HG03442 (cell line): Measurements from ENCODE around the gene MOGAT1.
"Not testable (repeated sequence)": the region's sequence is repeated elsewhere in the genome, so short reads cannot be mapped to it uniquely, and the experiment has no call there.

ENCODE experiments used
- ATAC-seq: cut with Tn5 transposase; IDR thresholded peaks from one replicate; pipeline ENCODE4 v1.9.1; 2021; ENCODE audit warnings: mild to moderate bottlenecking, moderate library complexity; ENCODE audit not compliant: unreplicated experiment

MOGAT1 gene

DNA sequence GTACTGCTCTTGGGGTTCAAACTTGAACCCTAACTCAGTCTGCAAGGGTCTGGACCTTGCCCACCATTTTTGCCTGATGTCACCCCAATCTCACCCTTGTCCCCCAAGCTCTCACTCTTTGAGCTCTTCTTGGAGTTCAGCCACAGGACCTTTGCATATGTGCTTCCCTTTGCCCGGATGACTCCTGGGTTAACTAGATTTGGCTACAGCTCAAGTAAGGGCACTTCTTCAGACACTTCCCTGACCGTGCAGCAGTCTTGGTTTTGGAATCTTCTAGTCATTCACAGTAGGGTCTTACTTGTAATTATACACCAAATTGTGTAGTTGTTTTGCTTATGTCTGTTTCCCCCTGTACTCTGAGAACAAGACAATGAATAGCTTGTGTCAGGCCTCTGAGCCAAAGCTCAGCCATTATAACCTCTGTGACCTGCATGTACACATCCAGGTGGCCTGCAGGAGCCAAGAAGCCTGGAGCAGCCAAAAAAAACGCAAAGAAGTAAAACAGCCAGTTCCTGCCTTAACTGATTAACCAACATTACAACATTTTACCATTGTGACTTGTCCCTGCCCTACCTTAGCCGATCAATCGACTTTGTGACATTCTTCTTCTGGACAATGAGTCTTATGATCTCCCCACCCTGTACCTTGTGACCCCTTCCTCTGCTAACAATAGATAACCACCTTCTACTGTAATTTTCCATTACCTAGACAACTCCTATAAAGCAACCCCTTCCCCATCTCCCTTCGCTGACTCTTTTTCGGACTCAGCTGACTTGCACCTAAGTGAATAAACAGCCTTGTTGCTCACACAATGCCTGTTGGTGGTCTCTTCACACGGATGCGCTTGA, 1.0 kb upstream of the MOGAT1 start:
- no peak for ATAC-seq

DNA sequence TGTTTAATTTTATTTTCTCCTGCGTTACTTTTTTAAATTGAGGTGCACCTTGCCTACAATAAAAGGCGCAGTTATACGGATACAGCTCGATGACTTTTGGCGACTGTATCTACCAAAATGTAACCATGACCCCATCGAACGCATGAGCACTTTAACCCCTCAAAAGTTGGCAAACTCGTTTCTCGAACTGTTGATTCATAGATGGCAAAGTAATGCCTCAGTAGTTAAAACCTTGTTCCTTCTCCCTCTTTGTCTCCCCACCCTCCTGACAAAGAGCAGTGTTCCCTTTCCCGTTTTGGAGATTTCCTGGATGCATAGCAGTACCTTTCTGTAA, 577 bp downstream of the MOGAT1 start:
- ATAC-seq = no peak

DNA sequence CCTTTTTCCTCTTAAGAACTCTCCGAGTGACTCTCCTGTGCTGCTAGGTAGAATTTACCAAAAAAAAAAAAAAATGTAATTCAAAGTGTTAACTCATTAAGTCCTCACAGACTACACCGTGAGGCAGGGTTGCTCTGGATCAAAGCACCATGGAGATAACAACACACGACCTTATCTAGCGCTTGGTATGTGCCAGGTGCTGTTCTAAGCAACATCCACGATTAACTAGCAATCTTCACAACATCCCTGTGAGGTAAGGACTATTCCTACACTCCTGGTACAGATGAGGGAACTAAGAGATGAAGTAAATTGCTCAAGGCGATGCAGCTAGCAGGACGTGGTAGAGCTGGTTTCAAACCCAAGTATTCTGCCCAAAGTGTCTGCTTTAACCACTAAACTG, 1.8 kb downstream of the MOGAT1 start:
- no peak for ATAC-seq

DNA sequence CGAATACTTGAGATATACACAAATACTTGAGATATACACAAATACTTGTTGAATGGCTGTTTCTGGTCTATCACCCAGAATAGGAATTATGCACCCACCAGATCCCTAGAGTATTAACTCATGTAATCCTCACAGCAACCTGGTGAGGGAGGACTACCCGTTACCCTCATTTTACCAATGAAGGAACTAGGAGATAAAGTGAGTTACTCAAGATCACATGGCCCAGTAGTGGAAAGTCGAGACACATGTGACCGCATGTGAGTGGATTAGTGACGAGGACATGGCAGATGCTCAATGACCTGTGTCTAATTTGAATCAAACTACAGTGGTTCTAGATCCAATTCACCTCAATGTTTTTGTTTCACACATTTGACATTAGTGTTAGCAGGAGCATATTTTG, 2.4 kb downstream of the MOGAT1 start:
- ATAC-seq = no peak

DNA sequence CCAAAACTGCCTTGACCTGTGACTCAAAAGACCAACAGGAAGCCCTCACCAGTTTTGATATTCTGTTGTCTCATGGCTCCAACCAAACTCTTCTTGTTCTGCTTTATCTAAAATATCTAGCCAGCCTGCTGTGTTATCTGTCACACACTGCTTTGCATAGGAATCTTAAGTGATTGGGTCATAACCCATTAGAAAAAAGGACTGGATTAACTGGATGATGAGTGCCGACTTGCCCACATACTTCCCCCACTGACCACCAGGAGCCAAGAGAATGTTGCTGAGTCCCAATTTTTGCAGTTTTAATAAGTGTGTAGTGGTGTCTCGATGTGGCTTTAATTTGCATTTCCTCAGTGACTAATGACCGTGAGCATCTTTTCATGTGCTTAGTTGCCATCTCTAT, 6.5 kb downstream of the MOGAT1 start:
- no peak for ATAC-seq

DNA sequence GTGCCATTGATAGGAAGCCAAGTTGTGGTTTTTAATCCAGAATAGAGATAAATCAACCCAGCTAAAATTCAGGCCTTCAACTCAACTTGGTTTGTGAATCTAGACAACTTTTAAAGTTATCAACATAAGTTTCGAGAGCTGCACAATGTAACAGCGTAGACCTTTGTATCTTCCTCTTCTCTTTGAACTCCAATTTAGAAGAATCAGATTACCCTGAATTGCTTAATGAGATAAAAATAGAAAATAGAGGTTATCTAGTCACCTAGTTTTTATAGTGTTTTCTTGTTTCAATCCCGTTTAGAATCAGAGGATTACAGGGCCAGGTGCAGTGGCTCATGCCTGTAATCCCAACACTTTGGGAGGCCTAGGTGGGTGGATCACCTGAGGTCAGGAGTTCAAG, 12.3 kb downstream of the MOGAT1 start:
- no peak for ATAC-seq

DNA sequence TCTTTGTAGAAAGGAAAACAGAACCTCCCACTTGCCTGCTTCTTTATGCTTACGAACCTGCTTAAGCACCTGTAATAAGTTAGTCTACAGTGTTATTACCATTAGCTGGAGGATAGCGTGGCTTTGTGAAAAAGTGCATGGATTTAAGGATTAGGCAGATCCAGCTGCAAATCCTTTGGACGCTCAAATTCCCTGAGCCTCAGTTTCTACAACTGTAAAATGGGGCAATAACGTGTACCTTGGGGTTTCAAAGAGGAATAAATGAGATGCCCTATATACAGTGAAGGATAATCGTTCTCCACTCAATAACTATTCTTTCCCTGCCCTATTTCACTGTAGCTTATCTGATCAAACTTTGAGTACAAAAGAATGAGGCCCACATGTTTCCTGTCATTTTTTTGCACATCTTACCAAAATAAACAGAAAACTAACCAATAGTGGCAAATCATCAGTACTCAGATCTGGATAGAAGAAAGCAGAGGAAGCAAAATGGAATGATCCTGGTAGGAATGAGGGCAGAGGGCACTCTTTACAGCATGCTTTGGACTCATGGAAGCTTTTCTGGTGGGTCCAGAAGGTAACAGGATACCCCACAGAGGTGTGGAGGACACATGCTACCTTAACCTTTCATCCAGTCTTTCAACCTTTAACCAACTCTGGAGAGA, 14.8 kb downstream of the MOGAT1 start:
- ATAC-seq = no peak

DNA sequence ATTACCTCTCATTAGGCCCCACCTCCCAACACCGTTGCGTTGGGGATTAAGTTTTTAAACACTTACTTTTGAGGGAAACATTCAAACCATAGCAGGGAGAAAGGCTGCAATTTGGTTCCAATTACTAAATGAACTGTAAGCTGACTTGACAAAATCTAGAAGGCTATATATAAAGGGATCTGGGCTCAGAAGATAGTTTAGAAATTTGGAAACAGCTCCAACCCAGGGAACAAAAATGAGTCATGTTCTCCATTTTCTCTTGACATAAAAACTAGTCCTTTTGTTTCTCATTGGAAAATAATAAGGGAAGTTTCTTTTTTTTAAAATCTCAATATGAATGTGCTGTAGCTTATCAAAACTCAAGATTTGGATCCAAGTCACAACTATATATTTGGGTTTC, 17.5 kb downstream of the MOGAT1 start:
- no peak for ATAC-seq

DNA sequence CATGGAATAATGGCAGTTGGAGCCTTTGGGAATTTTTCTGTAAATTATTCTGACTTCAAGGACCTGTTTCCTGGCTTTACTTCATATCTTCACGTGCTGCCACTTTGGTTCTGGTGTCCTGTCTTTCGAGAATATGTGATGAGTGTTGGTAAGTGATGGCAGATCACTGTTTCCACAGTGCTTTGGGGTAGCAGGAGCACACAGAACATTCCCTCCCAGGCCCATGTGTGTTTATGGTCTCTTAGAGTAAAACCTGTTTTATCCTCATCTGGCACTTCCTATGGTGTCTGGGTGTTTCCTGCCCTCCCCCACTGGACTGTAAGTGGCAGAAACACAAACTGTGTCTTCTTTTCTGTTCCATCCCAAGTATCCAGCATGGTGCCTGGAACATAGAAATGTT, 17.9 kb downstream of the MOGAT1 start:
- ATAC-seq = no peak

DNA sequence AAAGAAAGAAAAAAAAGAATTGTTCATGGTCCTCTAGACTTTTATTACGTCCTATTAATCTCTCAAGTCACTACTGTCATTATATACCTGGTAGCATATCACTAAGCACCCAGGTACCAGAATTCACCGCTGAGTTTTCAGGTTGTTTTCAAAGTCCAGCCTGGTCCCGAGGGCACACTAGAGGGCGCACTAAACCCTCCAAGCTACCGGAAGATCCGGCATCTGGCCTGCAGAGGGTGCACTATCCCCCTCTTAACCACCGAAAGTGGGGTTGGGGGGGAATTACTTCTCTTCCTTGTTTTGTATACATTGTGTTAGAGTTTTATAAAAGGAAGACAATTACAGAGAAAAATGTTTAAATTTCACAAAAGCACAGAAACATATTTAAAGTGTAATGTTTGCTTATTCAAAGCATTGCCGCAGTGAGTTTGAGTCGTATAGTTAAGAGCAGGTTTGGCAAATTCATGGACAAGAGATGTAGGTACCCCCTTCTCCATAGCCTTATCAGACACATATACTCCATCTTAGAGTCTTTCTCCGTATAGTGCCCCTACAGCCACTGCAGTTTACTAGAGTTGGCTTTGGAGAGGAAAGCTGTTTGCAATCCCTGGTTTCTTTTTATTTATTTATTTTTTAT, 19.2 kb downstream of the MOGAT1 start:
- peak; percentile 92 for ATAC-seq

DNA sequence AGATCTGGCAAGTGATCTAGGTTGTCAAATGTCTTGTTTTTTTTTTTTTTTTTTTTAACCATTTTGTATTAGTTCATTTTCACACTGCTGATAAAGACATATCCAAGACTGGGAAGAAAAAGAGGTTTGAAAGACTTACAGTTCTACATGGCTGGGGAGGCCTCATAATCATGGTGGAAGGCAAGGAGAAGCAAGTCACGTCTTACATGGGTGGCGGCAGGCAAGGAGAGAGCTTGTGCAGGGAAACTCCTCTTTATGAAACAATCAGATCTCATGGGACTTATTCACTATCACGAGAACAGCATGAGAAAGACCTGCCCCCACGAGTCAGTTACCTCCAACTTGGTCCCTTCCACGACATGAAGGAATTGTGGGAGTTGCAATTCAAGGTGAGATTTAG, 22.0 kb downstream of the MOGAT1 start:
- ATAC-seq = not testable (repeated sequence)

DNA sequence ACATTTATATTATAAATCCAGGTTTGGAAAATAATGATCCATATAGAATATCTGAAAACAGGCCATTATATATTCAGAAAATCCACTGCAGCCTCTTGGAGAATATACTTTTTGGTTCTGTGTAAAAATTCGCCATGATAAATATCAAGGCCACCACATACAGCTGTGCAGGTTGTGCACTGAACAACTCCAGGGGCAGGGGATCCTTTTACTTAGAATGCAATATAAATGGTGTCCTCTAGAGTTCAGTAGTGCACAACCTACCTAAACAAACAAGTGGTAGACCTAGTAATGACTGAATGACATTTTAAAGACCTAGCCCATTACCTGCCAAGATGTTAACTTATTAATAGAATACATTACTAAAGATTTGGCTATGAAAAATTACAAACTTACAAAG, 22.4 kb downstream of the MOGAT1 start:
- ATAC-seq = no peak

DNA sequence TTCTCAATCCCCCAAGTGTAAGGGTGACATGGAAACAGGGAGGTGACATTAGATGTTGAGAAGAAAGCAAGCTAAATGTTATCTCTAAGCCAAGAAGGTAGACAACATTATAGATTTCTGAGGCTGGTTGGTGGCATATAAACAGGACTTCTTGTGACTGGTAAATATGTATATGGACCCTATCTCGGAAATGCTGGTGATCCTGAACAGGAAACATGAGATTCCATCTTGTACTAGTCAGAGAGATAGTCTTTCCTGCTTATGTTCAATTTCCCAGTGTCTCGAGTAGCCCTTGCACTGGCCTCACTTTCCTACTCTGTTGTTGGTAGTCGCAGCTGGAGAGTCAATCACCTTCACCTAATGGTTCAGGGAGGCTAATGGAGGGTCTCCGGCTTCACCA, 26.8 kb downstream of the MOGAT1 start:
- no peak for ATAC-seq

DNA sequence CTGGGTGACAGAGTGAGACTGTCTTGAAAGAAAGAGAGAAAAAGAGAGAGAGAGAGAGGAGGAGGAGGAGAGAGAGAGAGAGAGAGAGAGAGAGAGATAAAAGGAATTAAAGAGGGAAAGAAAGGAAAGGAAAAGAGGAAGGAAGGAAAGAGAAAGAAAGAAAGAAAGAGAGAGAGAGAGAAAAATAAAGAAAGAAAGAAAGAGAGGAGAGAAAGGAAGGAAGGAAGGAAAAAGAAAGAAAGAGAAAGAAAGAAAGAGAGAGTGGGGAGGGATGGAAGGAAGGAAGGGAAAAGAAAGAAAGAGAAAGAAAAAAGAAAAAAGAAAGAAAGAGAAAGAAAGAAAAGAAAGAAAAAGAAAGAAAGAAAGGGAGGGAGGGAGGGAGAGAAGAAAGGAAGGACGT, 29.8 kb downstream of the MOGAT1 start:
- ATAC-seq = no peak

DNA sequence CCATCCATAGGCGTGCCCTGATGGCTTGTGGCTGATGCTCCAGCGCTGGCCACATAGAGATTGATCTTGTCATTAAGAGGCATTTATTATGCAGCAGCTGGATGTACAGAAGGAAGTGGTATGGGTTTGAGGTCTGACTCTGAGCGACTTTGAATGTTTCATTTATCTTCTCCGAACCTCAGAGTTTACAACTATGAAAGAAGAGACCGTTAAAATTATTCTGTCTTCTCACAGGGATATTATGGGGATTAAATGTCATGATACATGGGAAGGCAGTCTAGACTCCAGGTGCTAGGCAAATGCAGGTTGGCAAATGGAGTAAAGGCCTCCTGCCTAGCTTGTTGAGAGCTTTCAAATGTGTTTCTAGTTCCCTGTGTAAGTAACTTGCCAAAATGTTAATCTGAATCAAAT, 30.3 kb downstream of the MOGAT1 start:
- ATAC-seq = no peak

DNA sequence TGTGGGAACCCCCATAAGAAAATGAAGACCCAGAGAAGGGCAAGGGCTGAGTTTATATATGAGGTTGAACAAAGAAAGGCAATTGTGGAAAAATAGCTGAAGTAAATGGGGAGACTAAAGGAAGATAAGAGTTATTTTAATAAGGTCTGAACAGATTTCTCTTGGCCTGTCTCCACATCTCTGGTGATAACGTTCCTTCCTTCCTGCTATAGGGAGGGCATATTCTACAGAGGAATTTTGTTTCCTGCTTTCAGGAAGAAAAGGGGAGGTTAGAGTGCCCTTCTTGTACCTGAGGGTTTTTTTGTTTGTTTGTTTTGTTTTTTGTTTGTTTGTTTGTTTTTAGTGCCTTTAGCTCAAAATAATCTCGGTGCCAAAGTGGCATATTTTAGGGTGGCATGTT, 31.6 kb downstream of the MOGAT1 start:
- no peak for ATAC-seq

DNA sequence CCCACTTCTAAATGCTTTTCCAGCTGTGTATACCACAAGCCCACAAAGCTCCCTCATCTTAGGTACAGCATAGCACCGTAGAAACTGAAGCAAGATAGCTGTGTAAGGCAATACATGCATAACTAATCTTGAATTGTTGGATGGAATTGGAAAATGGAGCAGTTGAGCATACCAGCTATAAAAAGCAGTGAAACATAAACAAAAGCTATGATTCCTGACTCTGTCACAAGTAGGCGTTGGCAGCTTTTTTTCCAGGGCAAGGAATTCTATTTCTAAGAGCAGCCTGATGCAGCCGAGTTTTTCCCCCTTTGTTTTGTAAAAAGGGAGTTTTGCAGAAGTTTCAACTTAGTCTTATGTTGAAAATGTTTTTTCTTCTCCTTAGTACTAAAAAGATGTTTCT, 32.4 kb downstream of the MOGAT1 start:
- no peak for ATAC-seq

DNA sequence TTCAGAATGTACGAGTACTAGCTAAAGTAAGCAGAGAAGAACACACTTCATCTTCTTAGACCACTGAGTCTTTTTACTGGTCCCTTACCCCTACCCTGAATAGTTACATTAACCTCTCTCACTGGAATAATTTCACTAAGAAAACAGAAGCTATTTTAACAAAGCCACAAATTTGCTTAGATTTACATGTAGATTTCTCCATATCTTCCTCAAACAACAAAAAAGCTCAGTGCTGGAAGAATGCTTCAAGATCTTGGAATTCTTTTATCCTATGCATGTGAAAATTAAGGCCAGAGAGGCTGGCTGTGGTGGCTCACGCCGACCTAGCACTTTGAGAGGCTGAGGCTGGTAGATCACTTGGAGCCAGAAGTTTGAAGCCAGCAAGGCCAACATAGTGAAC, 35.2 kb downstream of the MOGAT1 start:
- ATAC-seq = no peak

DNA sequence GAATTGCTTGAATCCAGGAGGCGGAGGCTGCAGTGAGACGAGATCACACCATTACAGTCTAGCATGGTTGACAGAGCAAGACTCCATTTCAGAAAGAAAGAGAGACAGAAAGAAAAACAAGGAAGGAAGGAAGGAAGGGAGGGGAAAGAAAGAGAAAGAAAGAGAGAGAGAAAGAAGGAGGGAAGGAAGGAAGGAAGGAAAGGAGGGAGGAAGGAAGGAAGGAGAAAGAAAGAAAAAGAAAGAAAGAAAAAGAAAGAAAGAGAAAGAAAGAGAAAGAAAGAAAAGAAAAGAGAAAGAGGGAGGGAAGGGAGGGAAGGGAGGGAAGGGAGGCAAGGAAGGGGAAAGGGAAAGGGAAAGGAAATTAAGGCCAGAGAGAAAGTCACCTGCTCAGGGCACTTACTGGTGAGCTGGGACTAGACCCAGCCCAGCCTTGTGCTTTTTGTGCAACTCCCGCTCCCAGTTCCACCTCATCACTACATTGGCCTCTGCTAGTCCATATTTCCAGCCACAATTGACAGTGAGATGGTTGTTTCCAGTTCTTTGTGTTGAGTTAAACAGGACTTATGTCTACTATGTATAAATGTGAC, 35.7 kb downstream of the MOGAT1 start:
- ATAC-seq = no peak

DNA sequence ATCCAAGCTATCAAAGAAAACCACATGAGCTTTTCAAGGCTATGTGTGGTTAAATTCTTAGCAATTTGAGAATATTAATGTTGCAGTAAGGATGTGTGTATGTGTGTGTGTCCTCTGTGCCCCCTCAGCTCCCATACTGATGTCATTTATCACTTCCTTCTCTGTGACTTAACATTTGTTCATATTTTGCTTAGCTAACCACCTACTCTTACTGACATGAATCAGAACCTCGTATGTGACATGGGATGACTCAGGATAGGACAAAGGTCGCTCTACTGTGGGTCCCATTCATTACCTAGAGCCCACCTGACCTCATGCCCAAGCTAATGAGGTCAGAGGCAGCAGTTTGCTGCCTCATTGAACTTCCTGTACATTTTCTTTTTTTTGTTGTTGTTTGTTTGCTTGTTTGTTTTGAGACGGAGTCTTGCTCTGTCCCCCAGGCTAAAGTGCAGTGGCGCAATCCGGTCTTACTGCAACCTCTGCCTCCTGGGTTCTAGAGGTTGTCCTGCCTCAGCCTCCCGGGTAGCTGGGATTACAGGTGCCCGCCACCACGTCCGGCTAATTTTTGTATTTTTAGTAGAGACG, 36.3 kb downstream of the MOGAT1 start:
- ATAC-seq = peak; percentile 53

DNA sequence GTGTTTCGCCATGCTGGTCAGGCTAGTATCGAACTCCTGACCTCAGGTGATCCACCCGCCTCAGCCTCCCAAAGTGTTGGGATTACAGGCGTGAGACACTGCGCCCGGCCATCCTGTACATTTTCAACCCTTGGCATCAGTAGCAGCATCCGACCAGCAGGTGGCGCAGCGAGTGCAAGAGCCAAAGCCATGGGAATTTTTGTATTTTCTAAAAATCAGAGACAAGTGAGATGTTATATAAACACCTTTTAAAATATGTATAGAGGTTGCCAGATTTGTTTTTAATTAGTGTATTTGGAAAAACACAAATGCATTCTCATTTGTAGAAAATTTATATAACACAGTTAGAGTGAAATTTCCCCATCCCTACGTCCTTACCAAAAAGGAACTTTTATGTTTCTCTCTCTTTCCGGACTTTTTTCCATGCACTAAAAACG, 36.8 kb downstream of the MOGAT1 start:
- no peak for ATAC-seq
